HG02571 (cell line): ENCODE measurements around the gene STXBP1.
A peak's percentile ranks its signal among the peaks of the same experiment; 100 is the strongest.

Source experiments
- ATAC-seq: cut with Tn5 transposase; IDR thresholded peaks from one replicate; pipeline ENCODE4 v1.9.1; 2021; ENCODE audit warnings: mild to moderate bottlenecking, moderate library complexity; ENCODE audit not compliant: unreplicated experiment

Gene STXBP1

DNA sequence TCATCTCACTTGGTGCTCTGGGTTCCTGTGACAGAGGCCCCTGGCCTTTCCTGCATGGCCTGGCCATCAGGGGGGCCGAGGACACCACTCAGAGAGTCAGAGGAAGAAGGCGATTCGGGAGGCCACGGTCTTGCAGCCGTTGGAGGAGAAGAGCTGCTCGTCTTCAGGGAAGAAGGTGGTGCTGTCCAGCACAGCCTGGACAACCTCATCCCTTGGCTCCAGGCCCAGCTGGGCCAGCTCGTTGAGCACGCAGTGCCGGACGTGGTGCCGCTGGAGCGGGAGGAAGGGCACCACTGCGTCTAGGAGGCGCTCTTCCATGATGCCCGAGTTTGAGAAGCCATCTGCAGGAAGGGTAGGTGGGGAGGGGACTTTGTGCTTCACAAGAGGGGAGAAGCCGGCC lies 119.9 kb downstream of the STXBP1 start:
- no peak for ATAC-seq

DNA sequence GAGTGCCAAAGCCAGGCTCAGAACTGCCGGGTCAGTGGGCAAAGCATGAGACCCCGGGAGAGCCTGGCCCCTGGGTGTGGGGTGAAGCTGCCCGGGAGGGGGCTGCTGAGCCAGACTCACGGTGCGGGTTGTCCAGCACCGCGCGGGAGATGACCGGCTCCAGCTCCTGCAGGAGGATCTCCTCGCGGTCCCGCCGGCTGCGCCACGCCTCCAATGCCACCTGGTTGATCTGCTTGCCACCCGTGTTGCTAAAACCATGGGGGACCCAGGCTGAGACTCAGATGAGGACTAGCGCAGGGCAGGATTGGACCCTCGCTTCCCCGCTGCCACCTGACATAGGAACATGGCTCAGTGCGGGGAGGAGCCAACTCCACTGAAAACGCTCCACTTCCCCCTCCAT lies 120.4 kb downstream of the STXBP1 start:
- no peak for ATAC-seq

DNA sequence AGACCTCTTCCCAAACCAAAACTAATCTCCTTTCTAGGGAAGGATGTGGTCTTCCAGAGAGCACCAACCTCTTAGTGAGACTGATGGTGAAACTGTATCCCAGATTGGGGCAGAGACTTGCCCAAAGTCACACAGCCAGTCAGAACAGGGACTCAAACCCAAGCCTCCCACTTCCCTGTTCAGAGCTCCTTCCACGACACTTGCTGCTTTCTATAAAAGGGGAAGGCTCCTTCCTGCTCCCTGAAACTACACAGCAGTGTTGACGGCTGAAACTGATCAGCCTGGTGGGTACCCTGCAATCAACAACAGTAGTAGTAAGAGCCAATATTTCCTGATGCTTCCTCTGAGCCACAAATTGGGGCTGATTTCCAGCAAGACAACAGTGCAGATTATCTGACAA lies 121.5 kb downstream of the STXBP1 start:
- no peak for ATAC-seq

DNA sequence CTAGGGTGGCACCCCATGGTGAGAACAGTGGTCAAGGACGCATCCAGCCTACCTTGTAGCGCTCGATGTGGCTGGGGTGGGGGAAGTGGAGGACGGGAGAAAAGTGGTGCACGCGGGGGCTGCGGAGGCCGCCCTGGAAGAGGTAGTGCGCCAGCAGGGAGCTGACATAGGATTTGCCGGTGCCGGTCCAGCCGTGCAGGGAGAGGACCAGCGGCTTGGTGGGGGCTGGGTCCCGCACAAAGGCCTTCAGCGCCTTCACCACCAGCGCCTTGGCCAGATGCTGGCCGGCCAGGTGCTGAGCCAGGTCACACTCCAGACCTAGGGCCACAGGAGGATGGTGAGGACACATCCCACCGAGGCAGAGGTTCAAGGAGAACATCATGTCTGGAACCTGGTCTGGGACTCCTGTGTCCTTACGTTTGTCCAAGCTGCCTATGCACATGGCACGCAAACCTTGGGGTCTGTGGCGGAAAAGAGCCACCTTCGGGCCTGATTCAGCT lies 122.2 kb downstream of the STXBP1 start:
- no peak for ATAC-seq

DNA sequence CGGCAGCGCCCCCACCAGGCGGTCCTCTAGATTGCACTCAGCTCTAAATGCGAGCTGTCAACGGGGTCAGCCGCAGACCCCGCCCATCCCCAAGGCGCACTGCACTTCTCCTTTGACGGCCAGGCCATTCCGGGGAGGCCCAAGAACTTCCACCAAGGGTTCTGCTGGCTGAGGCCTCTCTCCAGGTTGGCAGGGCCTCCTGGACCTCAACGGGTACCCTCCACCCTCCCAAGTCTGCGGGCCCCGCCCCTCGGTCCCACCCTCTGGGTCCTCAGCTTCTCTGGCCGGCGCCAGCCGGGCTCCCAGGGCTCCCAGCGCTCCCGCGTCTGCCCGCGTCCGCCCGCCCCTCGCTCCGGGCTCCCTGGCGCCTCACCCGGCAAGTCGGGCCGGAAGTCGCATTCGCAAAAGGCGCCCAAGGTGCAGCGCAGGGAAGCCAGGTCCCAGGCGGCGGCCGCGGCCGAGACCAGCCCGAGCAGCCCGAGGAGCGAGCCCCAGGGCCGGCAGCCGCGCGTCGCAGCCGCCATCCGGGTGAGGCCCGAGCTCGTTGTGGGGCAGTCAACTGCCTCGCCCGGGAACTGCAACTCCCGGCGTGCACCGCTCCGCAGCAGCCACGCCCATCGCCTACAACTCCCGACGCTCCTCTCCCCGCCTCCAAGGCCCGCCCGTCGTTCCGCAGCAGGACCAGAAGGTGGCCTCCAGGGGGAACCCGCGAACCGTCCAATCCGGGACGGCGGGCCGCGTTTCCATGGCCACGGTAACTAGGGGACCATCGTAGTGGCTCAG lies 122.9 kb downstream of the STXBP1 start, which contains the start of gene TOR2A:
TOR2A (minus strand) TSS at position 548 of the 783 bp plus-strand sequence; CDS start at position 524, 24 bp downstream.
- peak; percentile 81 for ATAC-seq

DNA sequence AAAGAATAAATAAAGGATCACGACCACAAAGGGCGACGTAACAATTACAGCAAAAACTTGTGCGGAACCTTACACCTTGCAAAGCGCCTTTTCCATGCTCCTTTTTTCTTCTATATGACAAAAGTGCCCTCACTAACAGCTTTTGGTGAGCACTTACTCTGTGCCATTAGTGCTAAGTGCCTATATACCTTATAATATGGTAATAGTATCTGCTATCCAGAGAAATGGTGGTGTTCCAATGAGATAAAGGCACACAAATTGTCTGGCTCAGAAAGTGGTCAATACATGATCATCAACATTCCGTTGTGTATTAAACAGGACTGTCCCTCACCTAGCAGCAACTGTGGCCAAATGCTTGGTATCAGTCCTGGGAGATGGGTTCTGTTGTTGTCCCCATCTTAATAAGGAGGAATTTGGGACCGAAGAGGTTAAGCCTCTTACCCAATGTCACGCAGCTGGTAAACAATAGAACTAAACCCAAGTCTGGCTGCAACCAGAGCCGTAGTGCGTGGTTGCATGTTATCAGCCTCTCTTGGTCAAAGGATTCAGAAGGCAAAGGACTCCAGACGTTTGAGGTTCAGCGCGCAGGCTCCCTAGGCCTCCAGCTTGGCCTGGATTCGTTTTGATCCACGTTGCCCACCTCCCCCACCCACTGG lies 123.6 kb downstream of the STXBP1 start:
- ATAC-seq, result no peak

DNA sequence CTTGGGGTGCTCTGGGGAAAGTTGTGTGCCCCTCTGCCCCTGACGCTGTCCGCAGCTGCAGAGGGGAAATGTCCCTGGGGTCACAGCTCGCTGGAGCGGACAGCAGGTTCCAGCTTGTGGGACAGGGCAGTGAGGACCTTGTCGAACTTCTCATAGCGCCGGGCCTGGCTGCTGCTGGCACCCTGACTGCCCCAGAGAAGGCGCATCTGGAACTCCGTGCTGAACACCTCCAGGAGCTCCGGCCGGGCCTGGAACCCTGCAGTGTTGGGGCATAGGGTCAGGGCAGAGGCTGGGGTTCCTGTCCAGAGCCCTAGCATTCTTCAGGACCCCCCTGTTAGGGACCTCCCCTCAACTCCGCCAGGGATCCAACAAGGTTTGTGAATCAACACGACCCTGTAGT lies 126.6 kb downstream of the STXBP1 start:
- ATAC-seq, result no peak

DNA sequence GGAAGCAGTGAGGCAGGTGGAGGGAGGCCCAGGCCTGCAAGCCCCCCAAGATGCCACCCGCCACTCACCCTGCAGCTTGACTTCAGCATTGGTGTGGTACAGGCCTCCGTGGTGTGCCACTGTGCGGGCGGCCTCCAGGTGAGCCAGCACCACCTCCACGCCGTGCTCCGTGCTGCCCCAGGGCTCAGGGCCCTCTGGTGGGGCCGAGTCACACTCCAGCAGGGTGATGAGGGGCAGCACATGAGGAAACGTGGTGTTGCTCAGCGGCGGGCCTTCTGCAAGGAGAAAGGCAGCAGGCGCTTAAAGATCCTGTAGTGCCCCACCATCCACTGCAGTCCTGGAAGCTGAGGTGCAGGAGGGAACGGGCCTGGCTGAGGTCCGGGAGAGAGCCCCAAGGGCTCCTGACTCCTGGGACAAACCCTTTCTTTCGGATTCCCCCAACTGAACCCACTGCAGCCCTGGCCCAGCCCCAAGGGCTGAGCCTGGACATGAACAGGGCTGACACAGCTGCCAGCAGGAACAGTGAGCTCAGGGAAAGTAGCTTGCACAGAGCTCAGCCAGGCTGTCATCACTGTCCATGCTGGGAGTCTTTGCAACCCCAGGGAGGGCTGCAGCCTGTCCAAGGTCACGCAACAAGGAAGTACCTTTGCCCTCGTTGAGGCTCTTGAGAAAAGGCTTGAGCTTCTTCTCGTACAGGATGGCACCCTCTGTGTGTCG lies 127.7 kb downstream of the STXBP1 start:
- no peak for ATAC-seq

DNA sequence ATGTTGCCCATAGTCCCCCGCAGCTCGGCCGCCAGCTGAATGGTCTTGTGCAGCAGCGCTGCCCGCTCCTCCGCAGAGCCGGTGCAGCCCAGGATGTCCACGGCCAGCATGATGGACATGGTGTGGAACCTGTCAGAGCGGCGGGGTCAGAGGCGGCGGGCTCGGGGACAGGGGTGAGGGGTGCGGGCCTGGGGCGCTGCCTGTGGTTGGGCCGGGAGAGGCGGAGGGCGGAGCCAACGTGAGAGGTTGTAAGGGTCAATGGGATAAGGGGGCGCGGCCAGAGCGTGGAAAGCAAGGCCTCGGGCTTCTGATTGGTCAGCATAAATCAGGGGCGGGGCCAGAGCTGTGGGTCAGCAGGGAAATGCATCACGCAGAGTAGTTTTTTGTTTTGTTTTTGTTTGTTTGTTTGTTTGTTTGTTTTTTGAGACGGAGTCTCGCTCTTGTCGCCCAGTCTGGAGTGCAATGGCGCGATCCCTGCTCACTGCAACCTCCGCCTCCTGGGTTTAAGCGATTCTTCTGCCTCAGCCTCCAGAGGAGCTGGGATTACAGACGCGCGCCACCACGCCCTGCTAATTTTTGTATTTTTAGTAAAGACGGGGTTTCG lies 129.9 kb downstream of the STXBP1 start:
- no peak for ATAC-seq
